Stimulated activated CD4-positive, alpha-beta T cell treated with anti-CD3 and anti-CD28 coated beads, Interleukin-4, amount 100 ng/mL, for 48 hours (primary cell): ENCODE results near the gene GNAZ.

Source experiments
- DNase-seq, 2 donors: peaks; one replicate each; pipeline ENCODE4 v3.0.0-alpha.2; 2020; ENCODE audit warnings: low read depth in 2 of 2

GNAZ gene

GRCh38 chr22:23107487-23108248 is 37.3 kb downstream of the GNAZ start:
- DNase-seq: no peak

GRCh38 chr22:23108249-23109078 is 38.1 kb downstream of the GNAZ start:
- no peak for DNase-seq

GRCh38 chr22:23109079-23109347 is 38.7 kb downstream of the GNAZ start:
- DNase-seq: no peak

GRCh38 chr22:23109441-23109978 is 39.2 kb downstream of the GNAZ start:
- no peak for DNase-seq

- DNase-seq: no peak
These were observed 40.0 kb downstream of the GNAZ start for GRCh38 chr22:23110190-23110921.

GRCh38 chr22:23110922-23111527 is 40.7 kb downstream of the GNAZ start:
- no peak for DNase-seq

GRCh38 chr22:23112472-23113012 is 42.2 kb downstream of the GNAZ start:
- no peak for DNase-seq

- no peak for DNase-seq
These were observed 42.9 kb downstream of the GNAZ start for GRCh38 chr22:23113067-23113846.

GRCh38 chr22:23113847-23114720 is 43.8 kb downstream of the GNAZ start:
- no peak for DNase-seq

GRCh38 chr22:23114721-23115020 is 44.4 kb downstream of the GNAZ start:
- DNase-seq: no peak

GRCh38 chr22:23115369-23115768 is 45.0 kb downstream of the GNAZ start:
- no peak for DNase-seq

GRCh38 chr22:23115825-23116494 is 45.6 kb downstream of the GNAZ start:
- DNase-seq: no peak

GRCh38 chr22:23116506-23117263 is 46.4 kb downstream of the GNAZ start:
- DNase-seq: no peak

GRCh38 chr22:23117275-23117674 is 47.0 kb downstream of the GNAZ start:
- no peak for DNase-seq

- no peak for DNase-seq
These were observed 47.8 kb downstream of the GNAZ start for GRCh38 chr22:23117891-23118646.

- DNase-seq: no peak
These were observed 48.6 kb downstream of the GNAZ start for GRCh38 chr22:23118647-23119493.
